ENCODE data around the gene CALN1.
"Not testable (repeated sequence)": the region's sequence is repeated elsewhere in the genome, so short reads cannot be mapped to it uniquely, and the experiment has no call there.

CALN1 gene

GRCh38 chr7:71925663-71926062, 486.5 kb downstream of the CALN1 start:
- in situ Hi-C loops (cut with MboI; ENCODE audit: low sequenced_read_pairs), result no loop called here
- H3K36me3 ChIP-seq (replicated peaks), result no peaks in the 10 kb centered on the region
- H3K4me3 ChIP-seq, result no peak overlapping the region
- H3K9me3 ChIP-seq, result no peaks in the 10 kb centered on the region
- no peak for DNase-seq (ENCODE audit: low spot score in 2 of 2)
- no peaks in the 10 kb centered on the region for H3K4me1 ChIP-seq
- H3K27me3 ChIP-seq (ENCODE audit: low read depth), result no peaks in the 10 kb centered on the region

GRCh38 chr7:71914204-71914603, 497.9 kb downstream of the CALN1 start:
- H3K4me1 ChIP-seq; H3K36me3 ChIP-seq (replicated peaks); H3K9me3 ChIP-seq; DNase-seq (ENCODE audit: low spot score in 2 of 2); in situ Hi-C loops (cut with MboI; ENCODE audit: low sequenced_read_pairs); H3K4me3 ChIP-seq; H3K27me3 ChIP-seq (ENCODE audit: low read depth): not testable (repeated sequence)

DNA sequence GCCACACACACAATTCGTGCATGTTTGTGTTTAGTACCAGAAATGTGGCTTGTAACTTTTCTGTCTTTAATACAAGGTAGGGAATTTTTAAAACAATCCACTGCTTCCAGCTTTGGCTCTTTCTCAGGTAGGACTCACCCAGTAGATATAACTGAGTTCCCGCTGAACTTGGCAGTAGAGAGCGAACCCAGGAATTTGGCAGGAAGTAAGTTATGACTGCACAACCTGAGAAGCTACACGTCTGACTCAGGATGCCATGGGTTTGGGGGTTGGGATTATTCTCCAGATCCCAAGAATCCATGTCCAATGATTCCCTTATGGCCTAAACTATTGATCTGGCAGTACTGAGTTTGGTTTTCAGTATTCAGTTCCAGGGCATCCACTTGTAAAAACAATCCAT, 499.7 kb downstream of the CALN1 start:
- in situ Hi-C loops (cut with MboI; ENCODE audit: low sequenced_read_pairs), result no loop called here
- no peaks in the 10 kb centered on the region for H3K9me3 ChIP-seq

DNA sequence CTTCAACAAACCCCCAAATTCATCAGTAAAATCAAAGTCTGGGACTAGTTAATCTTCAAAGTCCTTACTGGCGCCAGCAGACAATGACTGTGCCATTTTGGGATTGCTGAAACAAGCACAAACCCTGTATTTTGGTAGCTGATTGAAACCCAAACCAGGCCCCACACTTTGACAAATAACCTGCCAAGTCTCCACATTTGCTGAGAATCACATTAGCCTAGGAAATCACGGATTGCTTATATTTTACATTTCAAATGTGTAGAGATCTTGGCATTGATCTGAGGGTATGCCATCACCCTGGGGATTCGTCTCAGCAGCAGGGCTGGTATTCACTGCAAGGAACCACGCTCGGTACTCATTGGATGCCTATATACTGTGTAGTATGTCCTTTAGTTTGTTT, 501.1 kb downstream of the CALN1 start:
- Histone ChIP-seq H3K27me3 (ENCODE audit: low read depth) (no peaks in the 10 kb centered on the region), H3K4me3 (no peak overlapping the region), H3K9me3 (no peaks in the 10 kb centered on the region), H3K36me3 (replicated peaks) (no peaks in the 10 kb centered on the region), H3K4me1 (no peaks in the 10 kb centered on the region)
- no peak for DNase-seq (ENCODE audit: low spot score in 2 of 2)
- in situ Hi-C loops (cut with MboI; ENCODE audit: low sequenced_read_pairs), result no loop called here

More for the DNA sequence above, 499.7 kb downstream of the CALN1 start:
- H3K36me3 ChIP-seq (replicated peaks), result no peaks in the 10 kb centered on the region
- no peak overlapping the region for H3K4me3 ChIP-seq
- DNase-seq (ENCODE audit: low spot score in 2 of 2), result no peak
- H3K4me1 ChIP-seq, result no peaks in the 10 kb centered on the region
- H3K27me3 ChIP-seq (ENCODE audit: low read depth), result no peaks in the 10 kb centered on the region

DNA sequence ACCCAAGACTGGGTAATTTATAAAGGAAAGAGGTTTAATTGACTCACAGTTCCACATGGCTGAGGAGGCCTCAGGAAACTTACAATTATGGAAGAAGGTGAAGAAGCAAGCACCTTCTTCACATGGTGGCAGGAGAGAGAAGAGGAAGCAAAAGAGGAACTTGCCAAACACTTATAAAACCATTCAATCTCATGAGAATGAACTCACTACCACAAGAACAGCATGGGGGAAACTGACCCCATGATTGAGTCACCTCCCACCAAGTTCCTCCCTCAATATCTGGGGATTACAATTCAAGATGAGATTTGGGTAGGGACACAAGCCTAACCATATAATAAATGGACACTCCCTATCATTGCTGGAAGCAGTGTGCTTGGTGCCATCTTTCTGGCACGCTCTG, 506.3 kb downstream of the CALN1 start:
- no peaks in the 10 kb centered on the region for H3K9me3 ChIP-seq
- no peaks in the 10 kb centered on the region for H3K27me3 ChIP-seq (ENCODE audit: low read depth)
- H3K4me1 ChIP-seq, result no peaks in the 10 kb centered on the region
- in situ Hi-C loops (cut with MboI; ENCODE audit: low sequenced_read_pairs), result no loop called here
- H3K36me3 ChIP-seq (replicated peaks), result no peaks in the 10 kb centered on the region
- no peak overlapping the region for H3K4me3 ChIP-seq
- DNase-seq (ENCODE audit: low spot score in 2 of 2), result no peak

DNA sequence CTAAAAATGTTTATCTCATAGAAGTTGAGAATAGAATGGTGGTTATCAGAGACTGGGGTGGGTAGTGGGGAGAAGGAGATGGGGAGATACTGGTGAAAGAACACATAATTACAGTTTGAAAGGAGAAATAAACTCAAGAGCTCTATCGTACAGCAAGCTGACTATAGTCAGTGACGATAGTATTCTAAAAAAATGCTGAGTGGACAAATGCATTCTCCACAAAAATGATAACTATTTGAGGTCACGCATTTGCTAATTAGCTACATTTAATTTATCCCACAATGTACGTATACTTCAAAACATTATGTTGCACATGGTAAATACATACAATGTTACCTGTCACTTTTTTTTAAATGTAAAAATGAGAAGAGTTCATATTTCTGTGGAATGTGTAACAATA, 507.7 kb downstream of the CALN1 start:
- no peaks in the 10 kb centered on the region for H3K27me3 ChIP-seq (ENCODE audit: low read depth)
- DNase-seq (ENCODE audit: low spot score in 2 of 2), result no peak
- H3K4me1 ChIP-seq, result no peaks in the 10 kb centered on the region
- H3K9me3 ChIP-seq, result no peaks in the 10 kb centered on the region
- no peak overlapping the region for H3K4me3 ChIP-seq
- in situ Hi-C loops (cut with MboI; ENCODE audit: low sequenced_read_pairs), result no loop called here
- no peaks in the 10 kb centered on the region for H3K36me3 ChIP-seq (replicated peaks)

GRCh38 chr7:71900556-71900955, 511.6 kb downstream of the CALN1 start:
- H3K4me3 ChIP-seq, result no peak overlapping the region
- no peaks in the 10 kb centered on the region; the same call in 1 of the 2 replicates for H3K9me3 ChIP-seq
- no peaks in the 10 kb centered on the region for H3K36me3 ChIP-seq (replicated peaks)
- H3K4me1 ChIP-seq, result no peaks in the 10 kb centered on the region
- DNase-seq (ENCODE audit: low spot score in 2 of 2), result no peak
- in situ Hi-C loops (cut with MboI; ENCODE audit: low sequenced_read_pairs), result no loop called here
- H3K27me3 ChIP-seq (ENCODE audit: low read depth), result no peaks in the 10 kb centered on the region

GRCh38 chr7:71896535-71896934, 515.6 kb downstream of the CALN1 start:
- Histone ChIP-seq H3K27me3 (ENCODE audit: low read depth) (no peaks in the 10 kb centered on the region), H3K4me3 (no peak overlapping the region), H3K9me3 (no peaks in the 10 kb centered on the region; the same call in 1 of the 2 replicates), H3K4me1 (no peaks in the 10 kb centered on the region), H3K36me3 (replicated peaks) (no peaks in the 10 kb centered on the region)
- in situ Hi-C loops (cut with MboI; ENCODE audit: low sequenced_read_pairs), result no loop called here
- no peak for DNase-seq (ENCODE audit: low spot score in 2 of 2)

DNA sequence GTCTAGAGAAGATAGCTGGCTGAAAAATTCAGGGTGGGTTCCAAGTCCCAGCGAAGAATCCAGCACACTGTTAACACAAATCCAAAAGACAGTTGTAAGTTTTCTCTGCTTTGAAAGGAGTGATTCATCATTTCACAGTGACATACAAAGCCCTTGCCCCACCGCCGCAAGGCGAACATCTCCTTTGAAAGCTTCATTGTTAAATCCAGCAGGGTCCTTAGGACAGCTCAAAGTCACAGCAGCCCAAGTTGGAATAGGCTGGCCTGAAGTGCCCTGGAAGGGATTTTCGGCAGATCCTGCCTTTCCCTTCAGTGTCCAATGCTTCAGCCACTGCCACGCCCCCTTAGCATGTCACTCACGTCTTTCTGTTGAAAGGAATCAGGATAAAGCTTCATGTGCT, 526.1 kb downstream of the CALN1 start:
- in situ Hi-C loops (cut with MboI; ENCODE audit: low sequenced_read_pairs), result no loop called here
- Histone ChIP-seq H3K36me3 (replicated peaks) (no peaks in the 10 kb centered on the region), H3K4me3 (no peak overlapping the region), H3K27me3 (ENCODE audit: low read depth) (no peaks in the 10 kb centered on the region), H3K9me3 (no peaks in the 10 kb centered on the region), H3K4me1 (no peaks in the 10 kb centered on the region)
- DNase-seq (ENCODE audit: low spot score in 2 of 2), result no peak

DNA sequence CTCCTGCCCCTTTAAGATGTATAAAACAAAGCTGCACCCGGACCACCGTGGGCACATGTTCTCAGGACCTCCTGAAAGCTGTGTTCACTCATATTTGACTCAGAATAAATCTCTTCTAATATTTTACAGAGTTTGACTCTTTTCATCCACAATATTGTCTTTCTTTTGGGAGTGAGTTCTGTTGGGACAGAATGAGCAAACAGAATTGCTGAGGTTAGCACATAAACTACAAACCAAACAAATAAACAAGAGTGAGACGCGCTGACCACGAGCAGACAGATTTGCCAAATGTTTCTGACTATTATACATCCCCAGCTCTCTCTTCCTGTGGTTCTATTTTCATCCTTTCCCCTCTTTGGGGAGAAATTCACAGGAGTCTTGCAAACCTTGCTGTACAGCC, 526.7 kb downstream of the CALN1 start:
- Histone ChIP-seq H3K9me3 (no peaks in the 10 kb centered on the region), H3K4me3 (no peak overlapping the region), H3K36me3 (replicated peaks) (no peaks in the 10 kb centered on the region), H3K4me1 (no peaks in the 10 kb centered on the region), H3K27me3 (ENCODE audit: low read depth) (no peaks in the 10 kb centered on the region)
- in situ Hi-C loops (cut with MboI; ENCODE audit: low sequenced_read_pairs), result no loop called here
- DNase-seq (ENCODE audit: low spot score in 2 of 2), result no peak

DNA sequence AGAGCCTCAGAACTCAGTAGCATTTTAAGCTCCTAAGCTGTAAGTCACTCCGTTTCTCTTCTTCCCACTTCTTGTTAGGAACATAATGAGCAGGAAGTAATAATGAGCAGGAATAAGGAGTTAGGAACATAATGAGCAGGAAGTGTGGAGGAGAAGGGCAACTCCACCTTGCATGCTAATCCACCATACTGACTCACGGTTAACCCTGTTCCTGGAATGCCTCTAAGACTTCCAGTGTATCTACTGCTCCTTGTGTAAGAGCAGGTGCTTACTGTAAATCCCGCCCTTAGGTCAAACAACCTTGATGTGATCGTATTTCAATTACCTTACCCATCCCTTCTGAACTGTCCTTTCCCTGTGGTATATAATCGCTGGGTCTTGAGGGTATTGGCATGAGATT, 528.7 kb downstream of the CALN1 start:
- DNase-seq (ENCODE audit: low spot score in 2 of 2), result no peak
- Histone ChIP-seq H3K27me3 (ENCODE audit: low read depth) (no peaks in the 10 kb centered on the region), H3K4me3 (no peak overlapping the region), H3K36me3 (replicated peaks) (no peaks in the 10 kb centered on the region), H3K4me1 (no peaks in the 10 kb centered on the region), H3K9me3 (no peaks in the 10 kb centered on the region)
- in situ Hi-C loops (cut with MboI; ENCODE audit: low sequenced_read_pairs), result no loop called here

DNA sequence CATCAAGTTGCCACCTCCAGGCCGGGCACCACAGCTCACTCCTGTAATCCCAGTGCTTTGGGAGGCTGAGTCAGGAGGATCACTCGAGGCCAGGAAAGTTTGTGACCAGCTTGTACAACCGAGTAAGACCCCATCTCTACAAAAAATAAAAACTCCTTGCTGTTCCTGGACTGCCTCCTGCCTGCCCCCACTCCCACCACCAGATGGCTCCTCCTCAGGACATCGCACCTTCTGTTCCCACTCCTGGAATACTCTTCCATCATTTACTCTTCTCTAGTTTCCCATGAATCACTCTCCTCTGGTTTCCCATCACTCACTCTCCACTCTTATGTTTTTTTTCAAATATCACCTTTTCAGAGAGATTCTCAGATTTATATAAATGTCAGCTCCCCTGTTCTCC, 540.7 kb downstream of the CALN1 start:
- Histone ChIP-seq H3K36me3 (replicated peaks) (no peaks in the 10 kb centered on the region), H3K9me3 (no peaks in the 10 kb centered on the region), H3K4me3 (no peak overlapping the region), H3K4me1 (no peaks in the 10 kb centered on the region), H3K27me3 (ENCODE audit: low read depth) (no peaks in the 10 kb centered on the region)
- in situ Hi-C loops (cut with MboI; ENCODE audit: low sequenced_read_pairs), result no loop called here
- no peak for DNase-seq (ENCODE audit: low spot score in 2 of 2)

GRCh38 chr7:71870812-71871211, 541.3 kb downstream of the CALN1 start:
- in situ Hi-C loops (cut with MboI; ENCODE audit: low sequenced_read_pairs), result no loop called here
- no peak for DNase-seq (ENCODE audit: low spot score in 2 of 2)
- no peaks in the 10 kb centered on the region for H3K9me3 ChIP-seq
- no peaks in the 10 kb centered on the region for H3K4me1 ChIP-seq
- H3K27me3 ChIP-seq (ENCODE audit: low read depth), result no peaks in the 10 kb centered on the region
- no peaks in the 10 kb centered on the region for H3K36me3 ChIP-seq (replicated peaks)
- H3K4me3 ChIP-seq, result no peak overlapping the region

DNA sequence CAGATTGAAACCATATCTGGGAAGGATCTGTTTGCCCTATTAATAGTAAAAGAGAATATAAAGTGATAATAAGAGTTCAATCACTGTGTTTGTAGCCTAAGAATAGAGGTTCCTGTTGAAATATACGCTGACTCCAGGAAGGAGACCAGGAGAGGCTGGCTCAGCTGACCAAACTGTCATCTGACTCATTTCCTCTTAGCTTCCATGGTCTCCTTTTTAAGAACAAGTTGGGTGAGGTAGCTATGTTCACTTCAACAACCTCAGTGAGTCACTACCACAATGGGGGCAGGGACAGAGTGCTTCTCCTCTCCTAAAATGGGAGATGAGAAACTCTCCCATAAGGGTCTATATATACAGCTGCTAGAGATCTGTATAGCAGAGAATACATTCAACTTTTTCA, 543.3 kb downstream of the CALN1 start:
- in situ Hi-C loops (cut with MboI; ENCODE audit: low sequenced_read_pairs), result no loop called here
- Histone ChIP-seq H3K36me3 (replicated peaks) (no peaks in the 10 kb centered on the region), H3K27me3 (ENCODE audit: low read depth) (no peaks in the 10 kb centered on the region), H3K4me3 (no peak overlapping the region), H3K9me3 (no peaks in the 10 kb centered on the region), H3K4me1 (no peaks in the 10 kb centered on the region)
- no peak for DNase-seq (ENCODE audit: low spot score in 2 of 2)

- no peak for DNase-seq (ENCODE audit: low spot score in 2 of 2)
- no peak overlapping the region for H3K4me3 ChIP-seq
- no peaks in the 10 kb centered on the region for H3K36me3 ChIP-seq (replicated peaks)
- in situ Hi-C loops (cut with MboI; ENCODE audit: low sequenced_read_pairs), result no loop called here
- H3K4me1 ChIP-seq, result no peaks in the 10 kb centered on the region
- H3K9me3 ChIP-seq, result no peaks in the 10 kb centered on the region
- H3K27me3 ChIP-seq (ENCODE audit: low read depth), result no peaks in the 10 kb centered on the region
Observed at GRCh38 chr7:71867626-71868025, 544.5 kb downstream of the CALN1 start.

Measured in HAP-1 (cell line).